A673 (cell line): ENCODE measurements around the gene FAXC. TPM values are rescaled to one million over a fixed set of nuclear protein-coding genes. Genes with fewer than 3 reads are reported as not detected.

Source experiments
- BruUV-seq: library from RNA; stranded (reverse); fragments of 400-500 nt; replicated peaks from 2 replicates; lab custom pipeline; 2021; lab: Mats Ljungman, UMichigan
- CTCF ChIA-PET: fragments of 300-600 bp; sonication (Branson Sonifier 250); formaldehyde crosslinking; loops from one replicate; lab custom pipeline; 2022; ENCODE audit warnings: antibody characterized with exemption; lab: Charles Lee
- POLR2A ChIA-PET: fragments of 300-600 bp; sonication (Branson Sonifier 250); formaldehyde crosslinking; loops from one replicate; lab custom pipeline; 2022; ENCODE audit warnings: antibody characterized with exemption; ENCODE audit not compliant: low non-redundant PET; lab: Charles Lee
- DNase-seq: peaks from one replicate; pipeline ENCODE4 v3.0.0-alpha.2; 2015; ENCODE audit warnings: low spot score
- H3K27ac ChIP-seq: fragments of 200-600 bp; sonication (generic); 2 replicates; pipeline ENCODE4 v1.5.1; 2016; ENCODE audit warnings: mixed run types, low read depth, mild to moderate bottlenecking, mixed read lengths, antibody characterized with exemption, low read length; ENCODE audit not compliant: poor library complexity, severe bottlenecking
- H3K27me3 ChIP-seq: fragments of 200-600 bp; sonication (generic); replicated peaks from 2 replicates; pipeline ENCODE4 v1.6.1; 2017; ENCODE audit warnings: mixed run types, low read depth, mild to moderate bottlenecking, mixed read lengths, antibody characterized with exemption, low read length; ENCODE audit not compliant: insufficient read depth, poor library complexity
- H3K36me3 ChIP-seq: fragments of 200-600 bp; sonication (generic); 2 replicates; pipeline ENCODE4 v1.6.1; 2016; ENCODE audit warnings: mixed run types, mild to moderate bottlenecking, mixed read lengths, antibody characterized with exemption, low read length; ENCODE audit not compliant: insufficient read depth, poor library complexity, severe bottlenecking
- H3K4me1 ChIP-seq: fragments of 200-600 bp; sonication (generic); 2 replicates; pipeline ENCODE4 v1.6.1; 2017; ENCODE audit warnings: mixed run types, mild to moderate bottlenecking, mixed read lengths, antibody characterized with exemption, low read length; ENCODE audit not compliant: insufficient read depth, poor library complexity, severe bottlenecking
- H3K4me3 ChIP-seq: fragments of 200-600 bp; sonication (generic); 2 replicates; pipeline ENCODE4 v1.5.1; 2016; ENCODE audit warnings: low read depth, mixed run types, mild to moderate bottlenecking, mixed read lengths, low read length; ENCODE audit not compliant: poor library complexity, severe bottlenecking
- H3K9me3 ChIP-seq: fragments of 200-600 bp; sonication (generic); 2 replicates; pipeline ENCODE4 v1.6.1; 2016; ENCODE audit warnings: mixed run types, low read depth, mild to moderate bottlenecking, mixed read lengths, antibody characterized with exemption, low read length; ENCODE audit not compliant: poor library complexity, severe bottlenecking
- CTCF ChIP-seq: fragments of 300-800, 200-600 bp; sonication (generic); conservative IDR thresholded peaks from 2 replicates; pipeline ENCODE4 v1.5.1; 2017; ENCODE audit warnings: low read depth, mild to moderate bottlenecking, antibody characterized with exemption, low read length, moderate library complexity, mixed read lengths
- EZH2 ChIP-seq: fragments of 200-600 bp; sonication (generic); IDR thresholded peaks from 2 replicates; pipeline ENCODE4 v1.6.1; 2017; ENCODE audit warnings: borderline replicate concordance, low read depth, mild to moderate bottlenecking, mixed read lengths, antibody characterized with exemption, low read length; ENCODE audit not compliant: poor library complexity, severe bottlenecking
- intact Hi-C: fragments of 100-400 bp; cut with micrococcal nuclease; formaldehyde crosslinking; loops from one replicate; pipeline ENCODE4 v1.10.0; 2022; ENCODE audit not compliant: unreplicated experiment
- total RNA-seq: library from RNA; stranded (reverse); gene quantifications from 2 replicates; pipeline ENCODE4 v1.2.3, GENCODE V29; 2021

FAXC gene
- total RNA-seq, 1 experiment from 2014 or later, result 6.2 TPM

GRCh38 chr6:99364026-99364425 lies 14.6 kb upstream of the FAXC start:
- POLR2A ChIA-PET, result no interaction called here
- no peak for DNase-seq
- Histone ChIP-seq H3K27me3 (no peaks in the 10 kb centered on the region), H3K9me3 (no peaks in the 10 kb centered on the region), H3K4me3 (no peak overlapping the region), H3K4me1 (no peaks in the 10 kb centered on the region), H3K27ac (no peak overlapping the region), H3K36me3 (no peaks in the 10 kb centered on the region)
- CTCF ChIA-PET, result no interaction called here
- no peak for TF ChIP-seq EZH2
- no peak for TF ChIP-seq CTCF
- intact Hi-C loops, result no loop called here
- BruUV-seq, result no TSS peak

GRCh38 chr6:99362678-99363268 lies 13.3 kb upstream of the FAXC start:
- no peaks in the 10 kb centered on the region for H3K4me1 ChIP-seq
- ChIA-PET POLR2A (no interaction called here), CTCF (no interaction called here)
- no peak overlapping the region for H3K27ac ChIP-seq
- BruUV-seq, result no TSS peak
- no peaks in the 10 kb centered on the region for H3K9me3 ChIP-seq
- H3K36me3 ChIP-seq, result no peaks in the 10 kb centered on the region
- no peak for DNase-seq
- intact Hi-C loops, result no loop called here
- TF ChIP-seq EZH2, result no peak
- TF ChIP-seq CTCF, result no peak
- no peak overlapping the region for H3K4me3 ChIP-seq
- H3K27me3 ChIP-seq, result no peaks in the 10 kb centered on the region

- BruUV-seq, result no TSS peak
- Histone ChIP-seq H3K27me3 (no peaks in the 10 kb centered on the region), H3K4me1 (no peaks in the 10 kb centered on the region), H3K9me3 (no peaks in the 10 kb centered on the region), H3K27ac (no peak overlapping the region), H3K4me3 (no peak overlapping the region), H3K36me3 (no peaks in the 10 kb centered on the region)
- CTCF ChIA-PET, result no interaction called here
- no peak for DNase-seq
- intact Hi-C loops, result no loop called here
- TF ChIP-seq CTCF (no peak), EZH2 (no peak)
- POLR2A ChIA-PET, result no interaction called here
Measured at GRCh38 chr6:99359800-99360199, 10.3 kb upstream of the FAXC start.
